ENCODE results near the gene IQSEC1. TPM values are rescaled to one million over a fixed set of nuclear protein-coding genes. Genes with fewer than 3 reads are reported as not detected.

Gene IQSEC1
- total and polyA plus RNA-seq, 2 donors (not counting 1 experiment from before 2014, with no cell fraction given) = 4.3 to 18.2 TPM

- no peak overlapping the region for H3K27ac ChIP-seq (ENCODE audit: insufficient read depth, low read length)
- TF ChIP-seq EZH2 (IDR thresholded peaks at IDR 0.05; ENCODE audit: low read length, missing control alignments) (no peak), CTCF (conservative IDR thresholded peaks at IDR 0.05 in 1 of 2, IDR thresholded peaks at IDR 0.05 in 1 of 2; ENCODE audit: low read depth in 1 of 2, low read length in 2 of 2) (no peak)
- H4K20me1 ChIP-seq (ENCODE audit: control insufficient read depth, extremely low read depth, insufficient read depth, low read length) = no peaks in the 10 kb centered on the region
- no peaks in the 10 kb centered on the region for H3K4me1 ChIP-seq (ENCODE audit: control insufficient read depth, extremely low read depth, insufficient read depth, low read length)
- H3K79me2 ChIP-seq (ENCODE audit: control insufficient read depth, insufficient read depth, low read length) = no peaks in the 10 kb centered on the region
- no peaks in the 10 kb centered on the region for H3K27me3 ChIP-seq (ENCODE audit: control insufficient read depth, insufficient read depth, low read length)
- H3K4me2 ChIP-seq (ENCODE audit: extremely low read depth, insufficient read depth, low read length) = no peak overlapping the region
- DNase-seq (ENCODE audit: low read depth in 2 of 2) = no peak
- no peak overlapping the region for H3K4me3 ChIP-seq (replicated peaks in 1 of 4; ENCODE audit: control extremely low read depth in 1 of 4, insufficient read depth in 1 of 4, low read depth in 3 of 4, low read length in 4 of 4)
- H3K9ac ChIP-seq (ENCODE audit: insufficient read depth, low read length) = no peak overlapping the region
- no peaks in the 10 kb centered on the region for H3K36me3 ChIP-seq (ENCODE audit: control insufficient read depth, insufficient read depth, low read length)
- H3K9me3 ChIP-seq (ENCODE audit: control insufficient read depth, insufficient read depth, low read depth, low read length) = no peaks in the 10 kb centered on the region
- no peak overlapping the region for H2AFZ ChIP-seq (ENCODE audit: low read length)
Observed at GRCh38 chr3:13116426-13116825, 43.2 kb upstream of the IQSEC1 start.

GRCh38 chr3:13115991-13116390 lies 42.8 kb upstream of the IQSEC1 start:
- no peak overlapping the region for H3K4me2 ChIP-seq (ENCODE audit: extremely low read depth, insufficient read depth, low read length)
- TF ChIP-seq EZH2 (IDR thresholded peaks at IDR 0.05; ENCODE audit: low read length, missing control alignments) (no peak), CTCF (conservative IDR thresholded peaks at IDR 0.05 in 1 of 2, IDR thresholded peaks at IDR 0.05 in 1 of 2; ENCODE audit: low read depth in 1 of 2, low read length in 2 of 2) (no peak)
- H3K9me3 ChIP-seq (ENCODE audit: control insufficient read depth, insufficient read depth, low read depth, low read length) = no peaks in the 10 kb centered on the region
- H2AFZ ChIP-seq (ENCODE audit: low read length) = no peak overlapping the region
- H3K36me3 ChIP-seq (ENCODE audit: control insufficient read depth, insufficient read depth, low read length) = no peaks in the 10 kb centered on the region
- DNase-seq (ENCODE audit: low read depth in 2 of 2) = no peak
- no peaks in the 10 kb centered on the region for H3K79me2 ChIP-seq (ENCODE audit: control insufficient read depth, insufficient read depth, low read length)
- no peak overlapping the region for H3K27ac ChIP-seq (ENCODE audit: insufficient read depth, low read length)
- H3K9ac ChIP-seq (ENCODE audit: insufficient read depth, low read length) = no peak overlapping the region
- H4K20me1 ChIP-seq (ENCODE audit: control insufficient read depth, extremely low read depth, insufficient read depth, low read length) = no peaks in the 10 kb centered on the region
- H3K4me3 ChIP-seq (replicated peaks in 1 of 4; ENCODE audit: control extremely low read depth in 1 of 4, insufficient read depth in 1 of 4, low read depth in 3 of 4, low read length in 4 of 4) = no peak overlapping the region
- no peaks in the 10 kb centered on the region for H3K4me1 ChIP-seq (ENCODE audit: control insufficient read depth, extremely low read depth, insufficient read depth, low read length)
- no peaks in the 10 kb centered on the region for H3K27me3 ChIP-seq (ENCODE audit: control insufficient read depth, insufficient read depth, low read length)

- no peak overlapping the region for H3K4me3 ChIP-seq (replicated peaks in 1 of 4; ENCODE audit: control extremely low read depth in 1 of 4, insufficient read depth in 1 of 4, low read depth in 3 of 4, low read length in 4 of 4)
- no peaks in the 10 kb centered on the region for H3K79me2 ChIP-seq (ENCODE audit: control insufficient read depth, insufficient read depth, low read length)
- no peak overlapping the region for H2AFZ ChIP-seq (ENCODE audit: low read length)
- no peak overlapping the region for H3K27ac ChIP-seq (ENCODE audit: insufficient read depth, low read length)
- no peak overlapping the region for H3K9ac ChIP-seq (ENCODE audit: insufficient read depth, low read length)
- H3K27me3 ChIP-seq (ENCODE audit: control insufficient read depth, insufficient read depth, low read length) = no peaks in the 10 kb centered on the region
- no peak for DNase-seq (ENCODE audit: low read depth in 2 of 2)
- H3K36me3 ChIP-seq (ENCODE audit: control insufficient read depth, insufficient read depth, low read length) = no peaks in the 10 kb centered on the region
- H3K4me1 ChIP-seq (ENCODE audit: control insufficient read depth, extremely low read depth, insufficient read depth, low read length) = no peaks in the 10 kb centered on the region
- H3K9me3 ChIP-seq (ENCODE audit: control insufficient read depth, insufficient read depth, low read depth, low read length) = no peaks in the 10 kb centered on the region
- TF ChIP-seq CTCF (conservative IDR thresholded peaks at IDR 0.05 in 1 of 2, IDR thresholded peaks at IDR 0.05 in 1 of 2; ENCODE audit: low read depth in 1 of 2, low read length in 2 of 2) (no peak), EZH2 (IDR thresholded peaks at IDR 0.05; ENCODE audit: low read length, missing control alignments) (no peak)
- H4K20me1 ChIP-seq (ENCODE audit: control insufficient read depth, extremely low read depth, insufficient read depth, low read length) = no peaks in the 10 kb centered on the region
- no peak overlapping the region for H3K4me2 ChIP-seq (ENCODE audit: extremely low read depth, insufficient read depth, low read length)
Observed at GRCh38 chr3:13115576-13115910, 42.3 kb upstream of the IQSEC1 start.
